Measurements from ENCODE around the gene INF2. TPM values are rescaled to one million over a fixed set of nuclear protein-coding genes. Genes with fewer than 3 reads are reported as not detected.

Gene INF2
- polyA plus RNA-seq, 1 experiment, result 39.9 TPM

DNA sequence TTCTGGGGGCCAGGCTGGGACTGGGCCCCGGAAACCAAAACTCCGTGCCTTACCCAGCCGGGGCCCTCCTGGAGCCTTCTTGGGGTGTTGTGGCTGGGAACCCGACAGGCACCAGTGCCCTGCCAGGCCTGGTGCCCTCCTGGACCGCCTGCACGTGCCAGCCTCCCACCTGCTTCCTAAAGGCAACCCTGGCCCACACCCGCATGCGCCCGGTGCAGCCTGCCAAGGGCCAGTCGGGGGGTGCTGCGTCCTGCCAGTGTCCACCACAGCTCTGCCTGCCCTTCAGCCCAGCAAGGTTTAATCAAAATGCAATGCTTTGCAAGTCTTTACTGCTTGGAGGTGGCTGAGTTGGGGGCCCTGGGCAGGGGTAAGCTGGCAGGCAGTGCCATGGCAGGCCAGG lies 29.5 kb downstream of the INF2 start:
- TF ChIP-seq, protein P1, sequence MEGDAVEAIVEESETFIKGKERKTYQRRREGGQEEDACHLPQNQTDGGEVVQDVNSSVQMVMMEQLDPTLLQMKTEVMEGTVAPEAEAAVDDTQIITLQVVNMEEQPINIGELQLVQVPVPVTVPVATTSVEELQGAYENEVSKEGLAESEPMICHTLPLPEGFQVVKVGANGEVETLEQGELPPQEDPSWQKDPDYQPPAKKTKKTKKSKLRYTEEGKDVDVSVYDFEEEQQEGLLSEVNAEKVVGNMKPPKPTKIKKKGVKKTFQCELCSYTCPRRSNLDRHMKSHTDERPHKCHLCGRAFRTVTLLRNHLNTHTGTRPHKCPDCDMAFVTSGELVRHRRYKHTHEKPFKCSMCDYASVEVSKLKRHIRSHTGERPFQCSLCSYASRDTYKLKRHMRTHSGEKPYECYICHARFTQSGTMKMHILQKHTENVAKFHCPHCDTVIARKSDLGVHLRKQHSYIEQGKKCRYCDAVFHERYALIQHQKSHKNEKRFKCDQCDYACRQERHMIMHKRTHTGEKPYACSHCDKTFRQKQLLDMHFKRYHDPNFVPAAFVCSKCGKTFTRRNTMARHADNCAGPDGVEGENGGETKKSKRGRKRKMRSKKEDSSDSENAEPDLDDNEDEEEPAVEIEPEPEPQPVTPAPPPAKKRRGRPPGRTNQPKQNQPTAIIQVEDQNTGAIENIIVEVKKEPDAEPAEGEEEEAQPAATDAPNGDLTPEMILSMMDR (IDR thresholded peaks at IDR 0.05; ENCODE audit: insufficient read depth, low read depth, low read length), result no peak
- CTCF ChIA-PET, result interaction anchor here (1.1 kb wide), 1 partner anchor 10 kb away, joined by 3 read pairs; no protein-coding TSS in a partner anchor
- no peak for DNase-seq (ENCODE audit: low read depth)
- H3K4me3 ChIP-seq (ENCODE audit: low read depth, low read length), result no peak overlapping the region
- POLR2A ChIA-PET, result no interaction called here
- peaks cover 29% of the 10 kb centered on the region for H3K36me3 ChIP-seq (ENCODE audit: control insufficient read depth, insufficient read depth, low read length)
- H3K27me3 ChIP-seq (ENCODE audit: control insufficient read depth, insufficient read depth, low read length), result no peaks in the 10 kb centered on the region

DNA sequence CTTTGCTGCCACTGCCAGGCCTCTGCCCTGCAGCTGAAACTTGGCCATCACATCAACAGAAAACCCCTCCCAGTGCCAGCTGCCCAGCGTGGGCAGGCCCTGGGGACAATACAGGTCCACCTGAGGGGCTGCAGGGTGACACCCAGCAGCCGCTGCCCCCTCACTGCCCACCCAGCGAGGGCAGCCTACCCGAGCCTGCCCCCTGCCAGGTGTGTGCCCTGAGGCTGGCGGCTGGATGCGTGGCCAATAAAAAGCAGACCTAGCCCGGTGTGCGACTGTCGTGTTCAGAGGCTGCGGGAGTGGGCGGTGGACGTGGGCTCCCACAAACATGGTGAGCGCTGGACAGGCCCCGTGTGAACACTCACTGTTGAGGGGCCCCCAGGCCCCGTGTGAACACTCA lies 29.9 kb downstream of the INF2 start:
- CTCF ChIA-PET, result interaction anchor here (1.1 kb wide), 1 partner anchor 10 kb away, joined by 3 read pairs; no protein-coding TSS in a partner anchor
- DNase-seq (ENCODE audit: low read depth), result no peak
- peaks cover 24% of the 10 kb centered on the region for H3K36me3 ChIP-seq (ENCODE audit: control insufficient read depth, insufficient read depth, low read length)
- TF ChIP-seq, protein P1 (IDR thresholded peaks at IDR 0.05; ENCODE audit: insufficient read depth, low read depth, low read length), result no peak
- no peaks in the 10 kb centered on the region for H3K27me3 ChIP-seq (ENCODE audit: control insufficient read depth, insufficient read depth, low read length)
- H3K4me3 ChIP-seq (ENCODE audit: low read depth, low read length), result no peak overlapping the region
- POLR2A ChIA-PET, result no interaction called here

DNA sequence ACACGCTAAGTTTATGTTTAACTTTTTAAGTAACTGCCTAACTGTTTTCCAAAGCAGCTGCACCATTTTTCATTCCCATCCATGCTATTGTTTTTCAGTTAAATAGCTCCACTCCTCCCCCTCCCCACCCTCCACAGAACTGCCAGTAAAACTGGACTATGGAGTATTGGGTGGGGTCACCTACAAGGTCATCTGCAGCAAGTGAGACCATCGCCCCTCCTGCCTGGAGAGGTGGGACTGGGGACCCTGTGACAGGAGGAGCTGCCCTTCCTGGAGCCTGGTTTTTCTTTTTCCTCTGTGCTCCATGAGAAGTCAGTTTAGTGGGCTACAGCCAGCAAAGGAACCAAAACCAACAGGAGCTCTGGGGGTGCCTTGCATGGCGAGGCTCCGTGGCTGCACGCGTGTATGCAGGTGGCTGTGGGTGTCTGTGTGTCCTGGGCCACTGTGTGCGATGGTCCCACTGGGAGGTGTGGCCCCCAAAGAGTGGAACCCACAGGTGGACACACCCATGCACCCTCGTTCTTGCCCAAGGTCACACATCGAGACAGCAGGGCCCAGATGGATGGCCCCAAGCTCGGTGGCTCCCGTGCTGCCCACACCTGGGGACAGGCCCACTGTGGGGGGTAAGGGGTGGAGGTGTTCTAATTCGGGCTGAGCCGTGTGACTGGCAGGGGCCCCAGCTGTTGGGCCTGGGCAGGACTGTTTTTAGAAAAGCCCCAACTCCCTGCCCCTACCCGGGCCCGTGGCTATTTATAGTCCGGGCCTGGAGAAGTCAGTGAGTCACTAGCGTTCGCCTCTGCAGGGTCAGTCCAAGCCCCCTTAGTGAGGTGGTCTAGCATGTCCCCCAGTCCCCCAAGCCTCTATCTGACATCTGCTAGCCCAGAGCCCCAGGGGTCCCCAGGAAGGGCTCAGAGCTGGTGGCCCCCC lies 32.4 kb downstream of the INF2 start:
- CTCF ChIA-PET, result interaction anchor here (0.7 to 6.7 kb wide), 14 partner anchors 9 to 263 kb away, joined by 3 to 49 read pairs (median 3); no protein-coding TSS in a partner anchor
- POLR2A ChIA-PET, result no interaction called here
- DNase-seq (ENCODE audit: low read depth), result no peak
- no peak overlapping the region for H3K4me3 ChIP-seq (ENCODE audit: low read depth, low read length)
- TF ChIP-seq, protein P1 (IDR thresholded peaks at IDR 0.05; ENCODE audit: insufficient read depth, low read depth, low read length), result no peak
- H3K36me3 ChIP-seq (ENCODE audit: control insufficient read depth, insufficient read depth, low read length), result peaks cover 14% of the 10 kb centered on the region
- no peaks in the 10 kb centered on the region for H3K27me3 ChIP-seq (ENCODE audit: control insufficient read depth, insufficient read depth, low read length)

DNA sequence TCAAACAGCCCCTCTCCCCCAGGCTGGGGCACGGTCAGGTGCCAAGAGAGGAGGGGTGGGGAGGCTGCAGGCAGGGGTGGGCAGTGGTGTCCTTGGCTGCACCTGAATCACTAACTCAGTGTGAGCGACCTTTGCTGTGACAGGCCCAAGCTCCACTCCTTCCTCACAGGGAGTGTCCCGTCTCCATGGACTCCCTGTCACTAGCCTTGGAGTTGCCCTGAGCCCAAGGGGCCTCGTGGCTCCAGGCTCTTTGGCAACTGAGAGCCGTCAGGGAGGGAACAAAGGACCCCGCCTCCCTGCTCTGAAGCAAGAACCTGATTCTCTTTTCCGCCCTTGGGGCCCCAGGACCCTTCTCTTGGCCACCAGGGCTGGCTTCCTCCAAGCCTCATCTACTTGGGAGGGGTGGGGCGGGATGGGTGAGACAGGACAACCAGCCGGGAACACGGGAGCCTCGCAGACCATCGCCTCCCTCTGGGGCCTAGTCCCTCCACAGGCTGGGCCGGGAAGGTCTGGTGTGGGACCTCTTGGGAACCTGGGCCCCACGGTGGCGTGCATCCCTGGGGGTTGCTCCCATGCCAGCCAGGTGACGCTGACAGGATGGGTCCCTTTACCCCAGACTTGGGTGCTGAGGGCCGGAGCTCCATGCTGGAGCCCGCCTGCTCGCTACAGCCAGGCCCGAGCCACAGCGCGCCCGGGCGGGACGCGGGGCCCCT lies 33.7 kb downstream of the INF2 start:
- Histone ChIP-seq H3K27me3 (ENCODE audit: control insufficient read depth, insufficient read depth, low read length) (no peaks in the 10 kb centered on the region), H3K36me3 (ENCODE audit: control insufficient read depth, insufficient read depth, low read length) (peaks cover 14% of the 10 kb centered on the region), H3K4me3 (ENCODE audit: low read depth, low read length) (no peak overlapping the region)
- CTCF ChIA-PET, result interaction anchor here (0.6 to 6.7 kb wide), 17 partner anchors 9 to 94 kb away, joined by 3 to 49 read pairs (median 4); partner anchors contain the start of gene SIVA1
- POLR2A ChIA-PET, result interaction anchor here (0.6 kb wide), 1 partner anchor 42 kb away, joined by 4 read pairs; no protein-coding TSS in a partner anchor
- DNase-seq (ENCODE audit: low read depth), result no peak
- TF ChIP-seq, protein P1 (IDR thresholded peaks at IDR 0.05; ENCODE audit: insufficient read depth, low read depth, low read length), result no peak

All from BJ (cell line).